PC-3 (cell line): ENCODE results near the gene RASSF5. TPM values are rescaled to one million over a fixed set of nuclear protein-coding genes. Genes with fewer than 3 reads are reported as not detected.

ENCODE experiments used
- ATAC-seq: fragments of 200-7000 bp; cut with Tn5 transposase; 2 replicates; pipeline ENCODE4 v1.9.1; 2020; ENCODE audit warnings: mild to moderate bottlenecking, moderate library complexity
- BruUV-seq: library from RNA; stranded (reverse); fragments of 400-500 nt; replicated peaks from 2 replicates; lab custom pipeline; 2021; lab: Mats Ljungman, UMichigan
- CTCF ChIA-PET: fragments of 300-600 bp; sonication (Branson Sonifier 250); formaldehyde crosslinking; loops from one replicate; lab custom pipeline; 2022; ENCODE audit warnings: antibody characterized with exemption; lab: Charles Lee
- POLR2A ChIA-PET: fragments of 300-600 bp; sonication (Branson Sonifier 250); formaldehyde crosslinking; loops from one replicate; lab custom pipeline; 2022; ENCODE audit warnings: antibody characterized with exemption; ENCODE audit not compliant: unreplicated experiment; lab: Charles Lee
- DNase-seq: peaks from one replicate; pipeline ENCODE4 v3.0.0-alpha.2; 2015
- H2AFZ ChIP-seq: fragments of 300-600 bp; sonication (generic); 2 replicates; pipeline ENCODE4 v1.6.0; 2016; ENCODE audit warnings: antibody characterized with exemption, low read length
- H3F3A ChIP-seq: fragments of 300-600 bp; sonication (generic); one replicate; pipeline ENCODE4 v1.6.0; 2017; ENCODE audit warnings: antibody characterized with exemption, low read length, control low read depth, mild to moderate bottlenecking; ENCODE audit not compliant: unreplicated experiment
- H3K27ac ChIP-seq: fragments of 300-600 bp; sonication (generic); 2 replicates; pipeline ENCODE4 v1.5.1; 2016; ENCODE audit warnings: mild to moderate bottlenecking, low read length
- H3K27me3 ChIP-seq: fragments of 300-600 bp; sonication (generic); 2 replicates; pipeline ENCODE4 v1.6.1; 2016; ENCODE audit warnings: low read length, mixed read lengths
- H3K36me3 ChIP-seq: fragments of 300-600 bp; sonication (generic); 2 replicates; pipeline ENCODE4 v1.6.1; 2016; ENCODE audit warnings: low read depth, mixed run types, low read length, mixed read lengths
- H3K4me1 ChIP-seq: fragments of 300-600 bp; sonication (generic); 2 replicates; pipeline ENCODE4 v1.5.1; 2016; ENCODE audit warnings: low read length; ENCODE audit not compliant: insufficient read depth
- H3K4me2 ChIP-seq: fragments of 300-600 bp; sonication (generic); 2 replicates; pipeline ENCODE4 v1.6.0; 2016; ENCODE audit warnings: low read length
- H3K4me3 ChIP-seq: fragments of 300-600 bp; sonication (generic); 2 replicates; pipeline ENCODE4 v1.5.1; 2016; ENCODE audit warnings: mild to moderate bottlenecking, low read length, mixed read lengths
- H3K79me2 ChIP-seq: fragments of 300-600 bp; sonication (generic); 2 replicates; pipeline ENCODE4 v1.6.1; 2017; ENCODE audit warnings: low read length, mixed read lengths
- H3K9ac ChIP-seq: fragments of 300-600 bp; sonication (generic); 2 replicates; pipeline ENCODE4 v1.6.0; 2016; ENCODE audit warnings: mild to moderate bottlenecking, low read length
- H3K9me2 ChIP-seq: fragments of 300-600 bp; sonication (generic); replicated peaks from 2 replicates; pipeline ENCODE4 v1.6.1; 2016; ENCODE audit warnings: mixed run types, low read length, mixed read lengths
- H3K9me3 ChIP-seq: fragments of 300-600 bp; sonication (generic); 2 replicates; pipeline ENCODE4 v1.6.1; 2016; ENCODE audit warnings: low read length, mixed read lengths
- H4K20me1 ChIP-seq: fragments of 300-600 bp; sonication (generic); 2 replicates; pipeline ENCODE4 v1.6.1; 2016; ENCODE audit warnings: low read length, mixed read lengths
- CTCF ChIP-seq: fragments of 300-600 bp; sonication (generic); conservative IDR thresholded peaks from 2 replicates; pipeline ENCODE4 v1.5.1; 2017; ENCODE audit warnings: antibody characterized with exemption, low read depth, mild to moderate bottlenecking, low read length
- EZH2 ChIP-seq: fragments of 300-600 bp; sonication (generic); IDR thresholded peaks from one replicate; pipeline ENCODE4 v1.6.1; 2017; ENCODE audit warnings: antibody characterized with exemption, mild to moderate bottlenecking, low read length; ENCODE audit not compliant: unreplicated experiment
- EZH2phosphoT487 ChIP-seq: fragments of 300-600 bp; sonication (generic); IDR thresholded peaks from 2 replicates; pipeline ENCODE4 v1.6.1; 2018; ENCODE audit warnings: mild to moderate bottlenecking, antibody characterized with exemption, low read length, borderline replicate concordance
- intact Hi-C: fragments of 100-400 bp; cut with micrococcal nuclease; formaldehyde crosslinking; loops from 2 replicates; pipeline ENCODE4 v1.9.0; 2023
- total RNA-seq: library from RNA; depleted of rRNA; stranded (reverse); fragments of >200 nt; gene quantifications from 2 replicates; pipeline ENCODE4 v1.2.3, GENCODE V29; 2014

The RASSF5 gene
- total RNA-seq, 1 experiment from 2014 or later: 15.5 TPM

GRCh38 chr1:206467915-206468314, 39.4 kb upstream of the RASSF5 start:
- Histone ChIP-seq H3K4me3 (no peak overlapping the region), H3K36me3 (no peaks in the 10 kb centered on the region), H3K9me3 (no peaks in the 10 kb centered on the region), H3K27me3 (no peaks in the 10 kb centered on the region), H3K4me2 (no peak overlapping the region), H3K9me2 (no peaks in the 10 kb centered on the region), H3K27ac (no peak overlapping the region), H3K4me1 (peaks cover 48% of the 10 kb centered on the region), H3F3A (no peaks in the 10 kb centered on the region), H3K79me2 (peaks cover 14% of the 10 kb centered on the region), H2AFZ (no peak overlapping the region), H4K20me1 (no peaks in the 10 kb centered on the region), H3K9ac (no peak overlapping the region)
- ATAC-seq (no peak), DNase-seq (no peak)
- ChIA-PET CTCF (no interaction called here), POLR2A (no interaction called here)
- no peak for TF ChIP-seq EZH2
- TF ChIP-seq CTCF: no peak
- intact Hi-C loops: no loop called here
- BruUV-seq: no TSS peak

GRCh38 chr1:206468571-206468970, 38.8 kb upstream of the RASSF5 start:
- no peak overlapping the region for H3K4me2 ChIP-seq
- H3K27ac ChIP-seq: no peak overlapping the region
- H3K27me3 ChIP-seq: no peaks in the 10 kb centered on the region
- no peak overlapping the region for H3K4me3 ChIP-seq
- H4K20me1 ChIP-seq: no peaks in the 10 kb centered on the region
- DNase-seq (peak; percentile 25), ATAC-seq (no peak)
- no peak overlapping the region for H2AFZ ChIP-seq
- no TSS peak for BruUV-seq
- H3F3A ChIP-seq: no peaks in the 10 kb centered on the region
- TF ChIP-seq EZH2phosphoT487 (no peak), EZH2 (no peak), CTCF (0 out of 2 replicates have a peak, but pooled peaks have one; percentile 19)
- no peaks in the 10 kb centered on the region for H3K9me2 ChIP-seq
- ChIA-PET CTCF (no interaction called here), POLR2A (no interaction called here)
- H3K9ac ChIP-seq: no peak overlapping the region
- intact Hi-C loops: no loop called here
- peaks cover 48% of the 10 kb centered on the region for H3K4me1 ChIP-seq
- H3K79me2 ChIP-seq: peaks cover 14% of the 10 kb centered on the region
- H3K36me3 ChIP-seq: no peaks in the 10 kb centered on the region
- no peaks in the 10 kb centered on the region for H3K9me3 ChIP-seq

DNA sequence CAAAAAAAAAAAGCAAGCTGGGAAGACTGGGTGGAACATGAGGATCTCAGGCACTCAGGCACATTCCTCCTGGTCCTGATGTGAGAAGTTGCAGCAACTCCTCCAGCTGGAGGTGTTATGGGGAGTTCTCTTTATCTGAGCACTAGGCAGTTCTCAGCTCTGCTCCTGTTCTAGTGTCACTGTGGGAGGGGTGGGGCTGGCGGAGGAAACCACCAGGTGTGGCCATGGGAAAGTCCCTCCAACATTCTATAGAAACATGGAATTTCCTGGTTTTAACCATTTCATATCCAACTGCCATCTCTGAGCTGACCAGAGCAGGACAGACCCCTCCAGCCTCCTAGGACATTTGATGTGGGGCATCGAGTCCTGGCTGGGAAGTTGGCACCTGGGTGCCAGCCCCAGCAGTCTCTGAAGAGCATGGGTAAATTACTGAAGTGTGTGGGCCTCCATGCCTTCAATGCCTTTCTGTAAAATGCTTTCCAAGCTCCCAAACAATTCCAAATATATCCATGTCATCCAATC, 37.9 kb upstream of the RASSF5 start:
- Histone ChIP-seq H3K9me2 (no peaks in the 10 kb centered on the region), H3K4me3 (peak overlapping the region; percentile 76; the same call in 1 of the 2 replicates), H2AFZ (peak overlapping the region; percentile 86), H3K4me1 (peaks cover 45% of the 10 kb centered on the region), H3K9ac (peak overlapping the region; percentile 69), H4K20me1 (no peaks in the 10 kb centered on the region), H3K9me3 (no peaks in the 10 kb centered on the region), H3K79me2 (peaks cover 14% of the 10 kb centered on the region), H3K4me2 (peak overlapping the region; percentile 91), H3K36me3 (peaks cover 6% of the 10 kb centered on the region; the same call in 1 of the 2 replicates), H3F3A (no peaks in the 10 kb centered on the region), H3K27me3 (no peaks in the 10 kb centered on the region), H3K27ac (peak overlapping the region; percentile 60)
- intact Hi-C loops: no loop called here
- TF ChIP-seq EZH2: no peak
- no peak for TF ChIP-seq CTCF
- TF ChIP-seq EZH2phosphoT487: no peak
- ChIA-PET POLR2A (interaction anchor here (0.5 to 1.0 kb wide), 3 partner anchors 12 to 1257 kb away, joined by 3 to 5 read pairs (median 3); no protein-coding TSS in a partner anchor), CTCF (interaction anchor here (0.6 to 2.9 kb wide), 4 partner anchors 9 to 188 kb away, joined by 3 to 29 read pairs (median 5); no protein-coding TSS in a partner anchor)
- ATAC-seq (peak; percentile 17), DNase-seq (peak; percentile 68)
- no TSS peak for BruUV-seq
